Epithelial cell of proximal tubule (primary cell): ENCODE measurements around the gene OR2T35. TPM values are rescaled to one million over a fixed set of nuclear protein-coding genes. Genes with fewer than 3 reads are reported as not detected.

Experiments
- DNase-seq: peaks from one replicate; pipeline ENCODE4 v3.0.0-alpha.2; 2011; ENCODE audit warnings: low read depth
- H3K4me3 ChIP-seq: 2 replicates; pipeline ENCODE4 v1.5.1; 2011; ENCODE audit warnings: low read depth, mild to moderate bottlenecking, low read length
- CTCF ChIP-seq: conservative IDR thresholded peaks from 2 replicates; pipeline ENCODE4 v1.5.1; 2012; ENCODE audit warnings: low read depth, mild to moderate bottlenecking, low read length
- total RNA-seq: library from RNA; depleted of rRNA; stranded (reverse); fragments of >200 nt; gene quantifications from 2 replicates; pipeline ENCODE4 v1.2.3, GENCODE V29; 2015

OR2T35 gene
- total RNA-seq, 1 donor from 2014 or later: not detected

- no peak for DNase-seq
- no peak overlapping the region for H3K4me3 ChIP-seq
- TF ChIP-seq CTCF: no peak
Observed at GRCh38 chr1:248589334-248589733, 55.7 kb downstream of the OR2T35 start.

Other genes starting within 250 kb of the OR2T35 start
- gene OR2T1, start 242.2 kb downstream of the OR2T35 start, total RNA-seq: not detected in 2 replicates
- not detected in 2 replicates for gene OR2T2, start 199.6 kb downstream of the OR2T35 start, total RNA-seq
- gene OR2T3, start 171.9 kb downstream of the OR2T35 start, total RNA-seq: not detected in 2 replicates
- not detected in 2 replicates for gene OR2T5, start 156.7 kb downstream of the OR2T35 start, total RNA-seq
- gene OR2G6, start 137.2 kb downstream of the OR2T35 start, total RNA-seq: not detected in 2 replicates
- not detected in 2 replicates for gene OR2T29, start 82.5 kb downstream of the OR2T35 start, total RNA-seq
- gene OR2T34, start 70.5 kb downstream of the OR2T35 start, total RNA-seq: not detected in 2 replicates
- not detected in 2 replicates for gene OR2T10, start 47.6 kb downstream of the OR2T35 start, total RNA-seq
- not detected in 2 replicates for gene OR2T11, start 10.2 kb downstream of the OR2T35 start, total RNA-seq
- not detected in 2 replicates for gene OR2T27, start 10.2 kb upstream of the OR2T35 start, total RNA-seq
- not detected in 2 replicates for gene OR14I1, start 57.5 kb upstream of the OR2T35 start, total RNA-seq
- gene LYPD8, start 110.5 kb upstream of the OR2T35 start, total RNA-seq: not detected in 2 replicates
- 23.5 and 25.6 TPM in 2 replicates for gene SH3BP5L, start 180.6 kb upstream of the OR2T35 start, total RNA-seq
- gene ZNF672, start 192.9 kb upstream of the OR2T35 start, total RNA-seq: 26.1 and 32.6 TPM in 2 replicates
- gene ZNF692, start 213.8 kb upstream of the OR2T35 start, total RNA-seq: 24.0 and 35.7 TPM in 2 replicates